PFSK-1 (cell line): ENCODE data around the gene UBE2B.

Source experiments
- FOXP2 ChIP-seq: optimal IDR thresholded peaks from 2 replicates; pipeline ENCODE3; 2011; ENCODE audit warnings: borderline replicate concordance, control low read depth, inconsistent platforms; ENCODE audit not compliant: insufficient read depth; ENCODE audit errors: extremely low read length, extremely low read depth
- POLR2AphosphoS5 ChIP-seq: IDR thresholded peaks from 2 replicates; pipeline ENCODE4 v1.6.1; 2012; ENCODE audit warnings: low read depth, mild to moderate bottlenecking, control low read depth, low read length, moderate library complexity
- REST ChIP-seq, 2 experiments: IDR thresholded peaks; 2 replicates each; pipeline versions ENCODE4 v1.6.1 to v1.8.0; 2011 to 2012; ENCODE audit warnings: low read depth in 2 of 2, low read length in 2 of 2, control low read depth in 1 of 2, inconsistent platforms in 1 of 2, mild to moderate bottlenecking in 1 of 2, moderate library complexity in 1 of 2; ENCODE audit not compliant: insufficient read depth in 1 of 2
- SIN3A ChIP-seq: IDR thresholded peaks from 2 replicates; pipeline ENCODE4 v1.6.1; 2012; ENCODE audit warnings: mild to moderate bottlenecking, low read length, moderate library complexity, borderline replicate concordance; ENCODE audit not compliant: insufficient read depth
- TAF1 ChIP-seq: IDR thresholded peaks from 2 replicates; pipeline ENCODE4 v1.6.1; 2012; ENCODE audit warnings: low read length, control low read depth, borderline replicate concordance; ENCODE audit not compliant: insufficient read depth

Gene UBE2B

GRCh38 chr5:134439210-134439654 lies 67.9 kb downstream of the UBE2B start:
- TF ChIP-seq FOXP2 (no peak), POLR2AphosphoS5 (no peak), TAF1 (no peak)

GRCh38 chr5:134440201-134440755 lies 68.9 kb downstream of the UBE2B start:
- no peak for TF ChIP-seq TAF1
- TF ChIP-seq FOXP2, result no peak
- no peak for TF ChIP-seq REST (IDR thresholded peaks at IDR 0.05; ENCODE audit: insufficient read depth in 1 of 2, low read depth in 2 of 2, low read length in 2 of 2)
- no peak for TF ChIP-seq POLR2AphosphoS5
- no peak for TF ChIP-seq SIN3A
